Uterus (tissue), 4 donors: ENCODE data around the gene VSTM4. TPM values are rescaled to one million over a fixed set of nuclear protein-coding genes. Genes with fewer than 3 reads are reported as not detected.
A peak's percentile ranks its signal among the peaks of the same experiment; 100 is the strongest.

Experiments
- DNase-seq, 2 donors: peaks; one replicate each; pipeline ENCODE4 v3.0.0-alpha.2; 2019 to 2020
- H3K27ac ChIP-seq, 2 donors: fragments of 200-600 bp; sonication (generic); 1 replicate in 1 of 2; 2 replicates in 1 of 2; pipeline ENCODE4 v1.5.1; 2016 to 2018
- H3K27me3 ChIP-seq, 2 donors: fragments of 200-600 bp; sonication (generic); one replicate each; pipeline ENCODE4 v1.5.1; 2018 to 2019; ENCODE audit warnings: control low read depth in 1 of 2
- H3K36me3 ChIP-seq, 2 donors: fragments of 200-600 bp; sonication (generic); one replicate each; pipeline ENCODE4 v1.5.1; 2019; ENCODE audit warnings: control low read depth in 1 of 2
- H3K4me1 ChIP-seq, 2 donors: fragments of 200-600 bp; sonication (generic); one replicate each; pipeline ENCODE4 v1.5.1; 2018 to 2019; ENCODE audit warnings: control low read depth in 1 of 2
- H3K4me3 ChIP-seq, 2 donors: fragments of 200-600 bp; sonication (generic); 1 replicate in 1 of 2; 2 replicates in 1 of 2; pipeline ENCODE4 v1.5.1; 2018 to 2019; ENCODE audit warnings: mild to moderate bottlenecking in 1 of 2
- H3K9me3 ChIP-seq, 2 donors: fragments of 200-600 bp; sonication (generic); one replicate each; pipeline ENCODE4 v1.5.1; 2019; ENCODE audit warnings: control low read depth in 1 of 2
- CTCF ChIP-seq, 4 experiments: fragments of 200-600 bp in 2 of 4; fragments of 450-650 bp in 2 of 4; sonication (generic) in 2 of 4; IDR thresholded peaks; one replicate each; pipeline ENCODE4 v1.5.1; 2016 to 2019; ENCODE audit warnings: antibody characterized with exemption in 4 of 4, mild to moderate bottlenecking in 2 of 4, moderate library complexity in 1 of 4
- POLR2A ChIP-seq, 2 donors: fragments of 450-650 bp; IDR thresholded peaks; one replicate each; pipeline ENCODE4 v1.6.1; 2016; ENCODE audit warnings: antibody characterized with exemption in 2 of 2, mild to moderate bottlenecking in 1 of 2, moderate library complexity in 1 of 2
- intact Hi-C: fragments of 100-400 bp; cut with DNase I; formaldehyde crosslinking; loops from one replicate; pipeline ENCODE4 v1.15.1; 2023; ENCODE audit warnings: low total_unique reads
- total RNA-seq, 4 donors: library from RNA; depleted of rRNA in 3 of 4; stranded (reverse); fragments of >200 nt in 3 of 4; gene quantifications; one replicate each; pipeline versions ENCODE4 v1.1.0 to v1.2.4, GENCODE V29; 2014 to 2023
- donor health status: DM: yes; HTN: yes; CAD: no.

Gene VSTM4
- total RNA-seq, 4 donors from 2014 or later: 10.3 to 46.6 (median 19.3) TPM

GRCh38 chr10:49081547-49082275, 33.6 kb downstream of the VSTM4 start:
- Histone ChIP-seq H3K4me3 (no peak overlapping the region), H3K4me1 (no peaks in the 10 kb centered on the region)
- intact Hi-C loops: no loop called here

GRCh38 chr10:49080965-49081364, 34.4 kb downstream of the VSTM4 start:
- Histone ChIP-seq H3K9me3 (no peaks in the 10 kb centered on the region), H3K36me3 (no peaks in the 10 kb centered on the region), H3K27me3 (no peaks in the 10 kb centered on the region), H3K4me1 (no peaks in the 10 kb centered on the region), H3K4me3 (no peak overlapping the region), H3K27ac (peak overlapping the region in 1 of 2 donors; percentile 18)
- TF ChIP-seq POLR2A (IDR thresholded peaks at IDR 0.05) (no peak), CTCF (IDR thresholded peaks at IDR 0.05) (no peak)
- no peak for DNase-seq
- intact Hi-C loops: no loop called here

More at GRCh38 chr10:49081547-49082275, 33.6 kb downstream of the VSTM4 start:
- TF ChIP-seq POLR2A (IDR thresholded peaks at IDR 0.05): no peak
- TF ChIP-seq CTCF (IDR thresholded peaks at IDR 0.05): no peak
- Histone ChIP-seq H3K27ac (peak overlapping the region; percentile 11 to 18), H3K9me3 (no peaks in the 10 kb centered on the region), H3K36me3 (no peaks in the 10 kb centered on the region), H3K27me3 (no peaks in the 10 kb centered on the region)
- DNase-seq: no peak

- no peaks in the 10 kb centered on the region for H3K9me3 ChIP-seq
- no peaks in the 10 kb centered on the region for H3K36me3 ChIP-seq
- no peak for DNase-seq
- H3K27ac ChIP-seq: no peak overlapping the region
- TF ChIP-seq POLR2A (IDR thresholded peaks at IDR 0.05) (no peak), CTCF (IDR thresholded peaks at IDR 0.05) (no peak)
- H3K4me1 ChIP-seq: no peaks in the 10 kb centered on the region
- intact Hi-C loops: no loop called here
- no peak overlapping the region for H3K4me3 ChIP-seq
- no peaks in the 10 kb centered on the region for H3K27me3 ChIP-seq
These were observed 35.3 kb downstream of the VSTM4 start for GRCh38 chr10:49080071-49080470.

- H3K4me1 ChIP-seq: no peaks in the 10 kb centered on the region
- no peaks in the 10 kb centered on the region for H3K36me3 ChIP-seq
- no peak overlapping the region for H3K27ac ChIP-seq
- no peak for DNase-seq
- no peak for TF ChIP-seq POLR2A (IDR thresholded peaks at IDR 0.05)
- no peak for TF ChIP-seq CTCF (IDR thresholded peaks at IDR 0.05)
- no peaks in the 10 kb centered on the region for H3K9me3 ChIP-seq
- no peak overlapping the region for H3K4me3 ChIP-seq
- intact Hi-C loops: no loop called here
- H3K27me3 ChIP-seq: no peaks in the 10 kb centered on the region
These were observed 35.8 kb downstream of the VSTM4 start for GRCh38 chr10:49079499-49079898.

- TF ChIP-seq CTCF (IDR thresholded peaks at IDR 0.05) (no peak), POLR2A (IDR thresholded peaks at IDR 0.05) (no peak)
- Histone ChIP-seq H3K27me3 (no peaks in the 10 kb centered on the region), H3K36me3 (no peaks in the 10 kb centered on the region), H3K27ac (no peak overlapping the region), H3K4me3 (no peak overlapping the region), H3K4me1 (no peaks in the 10 kb centered on the region), H3K9me3 (no peaks in the 10 kb centered on the region)
- no peak for DNase-seq
- intact Hi-C loops: no loop called here
These were observed 36.2 kb downstream of the VSTM4 start for GRCh38 chr10:49079072-49079471.
